Kidney epithelial cell (primary cell): ENCODE measurements around the gene ST8SIA5. TPM values are rescaled to one million over a fixed set of nuclear protein-coding genes. Genes with fewer than 3 reads are reported as not detected.

Source experiments
- DNase-seq: peaks from one replicate; pipeline ENCODE4 v3.0.0-alpha.2; 2010; ENCODE audit warnings: low read depth
- H3K27me3 ChIP-seq: 2 replicates; pipeline ENCODE4 v1.6.0; 2011; ENCODE audit warnings: low read length; ENCODE audit not compliant: control insufficient read depth, insufficient read depth
- H3K36me3 ChIP-seq: 2 replicates; pipeline ENCODE4 v1.5.1; 2011; ENCODE audit warnings: low read length; ENCODE audit not compliant: control insufficient read depth, insufficient read depth
- H3K4me3 ChIP-seq: 2 replicates; pipeline ENCODE4 v1.5.1; 2011; ENCODE audit warnings: low read depth, mild to moderate bottlenecking, control low read depth, low read length
- total RNA-seq: library from RNA; depleted of rRNA; stranded (reverse); fragments of >200 nt; gene quantifications from 2 replicates; pipeline ENCODE4 v1.2.3, GENCODE V29; 2015
- TF ChIP-seq, protein P1 (sequence below): IDR thresholded peaks from 2 replicates; pipeline ENCODE4 v1.5.1; 2011; ENCODE audit warnings: mild to moderate bottlenecking, moderate library complexity, low read length, control low read depth, inconsistent platforms; ENCODE audit not compliant: insufficient read depth, poor library complexity, severe bottlenecking

Gene ST8SIA5
- total RNA-seq, 1 donor from 2014 or later = under 0.01 TPM

DNA sequence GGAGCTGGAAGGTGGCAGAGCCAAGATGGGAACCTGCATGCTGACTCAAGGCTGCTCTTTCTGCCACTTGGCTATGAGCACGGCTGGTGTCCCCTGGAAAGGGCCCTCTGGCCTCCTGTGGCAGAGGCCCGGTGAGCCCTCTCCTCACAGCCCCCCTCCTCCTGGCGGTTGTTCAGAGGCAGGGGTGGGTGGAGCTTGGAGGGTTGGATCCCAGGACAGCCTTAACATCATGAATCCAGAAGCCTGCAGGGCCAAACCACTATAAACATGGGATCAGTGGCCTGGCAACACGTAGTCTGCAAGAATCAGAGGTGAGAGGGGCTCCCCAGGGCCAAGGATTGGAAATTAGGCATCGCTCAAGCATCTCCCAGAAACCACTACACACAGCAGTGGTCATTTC, 51.3 kb downstream of the ST8SIA5 start:
- H3K27me3 ChIP-seq = no peaks in the 10 kb centered on the region
- TF ChIP-seq, protein P1, sequence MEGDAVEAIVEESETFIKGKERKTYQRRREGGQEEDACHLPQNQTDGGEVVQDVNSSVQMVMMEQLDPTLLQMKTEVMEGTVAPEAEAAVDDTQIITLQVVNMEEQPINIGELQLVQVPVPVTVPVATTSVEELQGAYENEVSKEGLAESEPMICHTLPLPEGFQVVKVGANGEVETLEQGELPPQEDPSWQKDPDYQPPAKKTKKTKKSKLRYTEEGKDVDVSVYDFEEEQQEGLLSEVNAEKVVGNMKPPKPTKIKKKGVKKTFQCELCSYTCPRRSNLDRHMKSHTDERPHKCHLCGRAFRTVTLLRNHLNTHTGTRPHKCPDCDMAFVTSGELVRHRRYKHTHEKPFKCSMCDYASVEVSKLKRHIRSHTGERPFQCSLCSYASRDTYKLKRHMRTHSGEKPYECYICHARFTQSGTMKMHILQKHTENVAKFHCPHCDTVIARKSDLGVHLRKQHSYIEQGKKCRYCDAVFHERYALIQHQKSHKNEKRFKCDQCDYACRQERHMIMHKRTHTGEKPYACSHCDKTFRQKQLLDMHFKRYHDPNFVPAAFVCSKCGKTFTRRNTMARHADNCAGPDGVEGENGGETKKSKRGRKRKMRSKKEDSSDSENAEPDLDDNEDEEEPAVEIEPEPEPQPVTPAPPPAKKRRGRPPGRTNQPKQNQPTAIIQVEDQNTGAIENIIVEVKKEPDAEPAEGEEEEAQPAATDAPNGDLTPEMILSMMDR = no peak
- DNase-seq = no peak
- no peaks in the 10 kb centered on the region for H3K36me3 ChIP-seq
- H3K4me3 ChIP-seq = no peak overlapping the region

DNA sequence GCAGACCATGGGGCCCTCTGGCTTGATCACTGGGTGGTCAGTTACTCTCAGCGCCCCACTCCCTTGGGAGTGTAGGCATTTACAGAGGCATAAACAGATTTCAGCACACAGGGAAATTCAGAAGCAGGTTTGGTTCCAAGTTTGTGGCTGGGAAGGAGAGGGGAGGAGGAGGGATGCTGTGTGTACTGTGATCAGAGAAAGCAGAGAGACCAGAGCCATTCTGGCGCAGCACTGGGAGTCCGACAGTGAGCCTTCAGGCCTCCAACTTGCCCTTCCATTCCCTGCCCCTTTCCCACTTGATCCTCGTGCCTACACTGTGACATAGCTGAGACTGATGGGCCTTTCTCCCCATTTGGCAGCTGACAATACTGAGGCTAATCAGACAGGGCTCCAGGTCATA, 52.0 kb downstream of the ST8SIA5 start:
- H3K36me3 ChIP-seq = no peaks in the 10 kb centered on the region

DNA sequence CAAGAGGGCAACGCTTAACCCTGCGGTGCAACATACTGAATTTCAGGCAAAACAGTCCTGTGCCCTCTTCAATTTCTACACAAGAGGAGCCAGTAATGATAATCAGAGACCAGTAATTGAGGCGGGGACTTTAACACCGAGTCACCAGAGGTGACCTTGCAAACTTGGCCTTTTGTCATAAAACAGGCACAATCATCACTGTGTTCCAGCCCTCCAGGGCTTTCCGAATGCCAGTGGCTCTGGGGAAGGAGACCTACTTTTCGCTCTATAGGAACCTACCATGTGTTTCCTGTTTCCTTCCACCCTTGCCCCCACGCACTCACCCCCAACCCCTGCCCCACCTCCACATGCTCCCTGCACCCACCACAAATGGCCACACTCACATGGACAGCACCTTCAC, 52.7 kb downstream of the ST8SIA5 start:
- DNase-seq = no peak
- Histone ChIP-seq H3K4me3 (no peak overlapping the region), H3K27me3 (no peaks in the 10 kb centered on the region), H3K36me3 (no peaks in the 10 kb centered on the region)
- TF ChIP-seq, protein P1 = no peak

More for the DNA sequence above, 52.0 kb downstream of the ST8SIA5 start:
- Histone ChIP-seq H3K4me3 (no peak overlapping the region), H3K27me3 (no peaks in the 10 kb centered on the region)
- TF ChIP-seq, protein P1 = no peak
- no peak for DNase-seq

DNA sequence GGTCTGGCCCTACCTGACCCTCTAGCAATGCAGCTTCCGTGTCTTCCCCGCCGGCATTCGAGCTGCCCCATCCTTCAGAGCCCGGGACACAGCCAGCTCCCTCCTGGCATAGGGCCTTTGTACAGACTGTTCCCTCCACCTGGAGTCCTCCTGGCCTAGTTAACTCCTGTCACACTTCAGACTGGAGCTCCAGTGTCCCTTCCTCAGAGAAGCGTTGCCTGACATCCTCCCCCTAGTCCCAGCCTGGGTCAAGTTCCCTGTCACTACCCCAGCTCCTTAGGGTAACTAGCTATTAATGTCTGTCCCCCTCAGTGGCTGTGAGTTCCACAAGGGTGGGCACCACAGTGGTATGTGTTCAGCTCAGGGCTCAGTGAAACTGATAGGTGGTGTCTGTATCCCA, 54.4 kb downstream of the ST8SIA5 start:
- Histone ChIP-seq H3K4me3 (no peak overlapping the region), H3K36me3 (no peaks in the 10 kb centered on the region), H3K27me3 (no peaks in the 10 kb centered on the region)
- no peak for DNase-seq
- TF ChIP-seq, protein P1 = no peak

DNA sequence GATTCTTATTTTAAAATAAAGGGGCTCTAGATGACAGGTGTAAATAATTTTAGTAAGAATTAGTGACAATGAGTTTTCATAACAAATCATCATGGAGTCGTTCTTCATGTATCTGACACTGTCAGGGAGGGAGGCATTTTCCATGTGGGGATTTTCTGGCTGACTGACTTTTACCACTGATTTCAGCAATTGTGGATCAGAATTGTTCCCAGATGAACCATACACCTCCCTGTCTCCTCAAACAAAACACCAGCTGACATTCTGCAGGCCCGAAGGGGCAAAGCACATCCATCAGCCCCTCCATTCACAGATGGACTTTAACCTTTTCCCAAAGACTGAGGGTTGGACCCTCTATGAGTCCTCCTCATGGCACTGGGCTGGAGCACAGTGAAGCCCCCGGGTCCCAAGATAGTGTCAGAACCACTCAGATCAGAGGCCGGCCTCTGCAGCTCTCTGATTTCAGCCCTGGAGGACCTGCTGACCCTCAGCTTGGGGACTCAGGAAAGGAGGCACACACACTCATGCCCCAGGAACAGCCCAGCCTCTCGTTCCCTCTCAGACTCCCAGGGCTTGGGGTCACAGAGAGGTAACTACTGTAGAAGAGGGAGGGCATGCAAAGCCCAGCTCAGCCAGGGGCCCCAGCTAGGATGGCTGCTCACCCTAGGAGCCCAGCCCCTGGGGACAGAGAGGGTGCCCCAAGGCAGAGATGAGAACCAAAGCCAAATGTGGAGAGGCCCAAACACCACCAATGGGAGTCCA, 56.6 kb downstream of the ST8SIA5 start:
- no peak for DNase-seq

DNA sequence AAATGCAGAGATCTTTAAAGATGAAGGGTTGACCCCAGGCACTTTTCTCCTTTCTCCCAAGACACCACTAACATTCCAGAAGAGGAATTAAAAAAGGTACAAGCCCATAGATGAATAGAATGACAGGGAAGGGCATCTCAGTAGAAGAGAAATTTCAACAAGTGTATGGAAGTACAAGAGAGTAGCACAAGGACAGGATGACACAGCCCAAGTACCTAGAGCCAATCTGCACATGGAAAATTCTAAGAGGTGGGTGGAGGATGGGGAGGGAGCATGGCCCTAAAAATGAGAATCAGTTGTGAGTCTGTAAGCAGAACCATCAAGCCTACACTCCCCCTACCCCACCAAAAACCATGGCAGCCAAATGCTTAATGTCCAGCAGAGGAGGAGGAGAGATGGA, 60.2 kb downstream of the ST8SIA5 start:
- Histone ChIP-seq H3K4me3 (no peak overlapping the region), H3K27me3 (no peaks in the 10 kb centered on the region), H3K36me3 (no peaks in the 10 kb centered on the region)
- TF ChIP-seq, protein P1 = no peak
- no peak for DNase-seq

More for the DNA sequence above, 56.6 kb downstream of the ST8SIA5 start:
- H3K36me3 ChIP-seq = no peaks in the 10 kb centered on the region
- TF ChIP-seq, protein P1 = no peak
- no peak overlapping the region for H3K4me3 ChIP-seq
- no peaks in the 10 kb centered on the region for H3K27me3 ChIP-seq
